Measurements from ENCODE around the gene PGAM5. TPM values are rescaled to one million over a fixed set of nuclear protein-coding genes. Genes with fewer than 3 reads are reported as not detected.

PGAM5 gene
- total RNA-seq, 4 donors from 2014 or later, result 16.7 to 43.6 (median 25.4) TPM

GRCh38 chr12:132711080-132711843 lies 620 bp downstream of the PGAM5 start:
- DNase-seq, result peak; percentile 33
- intact Hi-C loops (cut with DNase I; ENCODE audit: low total_unique reads), result no loop called here
- no peaks in the 10 kb centered on the region for H3K27me3 ChIP-seq
- H3K4me1 ChIP-seq, result peaks cover 7 to 24% (median 16%) of the 10 kb centered on the region in 4 donors
- WGBS, 2 donors (ENCODE audit: low coverage in 1 of 2), result 10 to 55% methylated on average over 6 to 38 of the region's 59 CpGs
- H3K9me3 ChIP-seq, result no peaks in the 10 kb centered on the region
- TF ChIP-seq POLR2AphosphoS5 (IDR thresholded peaks at IDR 0.05) (no peak), CTCF (IDR thresholded peaks at IDR 0.05) (no peak), POLR2A (IDR thresholded peaks at IDR 0.05) (no peak), EP300 (IDR thresholded peaks at IDR 0.05; ENCODE audit: low read depth) (no peak)
- peak overlapping the region; percentile 84 to 94 (median 92) for H3K4me3 ChIP-seq
- H3K36me3 ChIP-seq, result peaks cover 0 to 8% (median 0%) of the 10 kb centered on the region in 4 donors
- in situ Hi-C loops (cut with MboI; ENCODE audit: low pct_ligation_motif_present in 1 of 4, low pct_unique_long_range_greater_than_20kb in 1 of 4, low sequenced_read_pairs in 3 of 4), result no loop called here
- peak overlapping the region; percentile 82 to 91 (median 84) for H3K27ac ChIP-seq

DNA sequence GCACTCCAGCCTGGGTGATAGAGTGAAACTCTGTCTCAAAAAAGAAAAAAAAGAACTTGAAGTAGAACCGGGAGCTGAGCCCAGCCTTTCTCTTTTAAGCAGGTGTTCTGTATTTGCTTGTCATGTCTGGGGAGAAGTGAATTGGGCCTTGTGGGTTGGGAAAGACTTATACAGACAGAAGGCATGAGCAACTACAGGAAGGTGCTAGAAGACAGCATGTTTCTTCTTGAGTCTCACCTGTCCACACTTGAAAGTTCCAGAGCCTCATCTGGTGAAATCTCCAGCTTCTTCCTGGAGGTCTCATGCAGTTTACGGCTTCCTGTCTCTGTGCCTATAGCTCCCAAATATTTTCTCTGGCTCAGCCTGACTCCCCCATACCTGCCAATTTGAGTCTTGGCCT lies 2.5 kb downstream of the PGAM5 start:
- Histone ChIP-seq H3K36me3 (peaks cover 0 to 8% (median 3%) of the 10 kb centered on the region in 4 donors), H3K27me3 (no peaks in the 10 kb centered on the region), H3K9me3 (no peaks in the 10 kb centered on the region), H3K4me1 (peaks cover 7 to 24% (median 16%) of the 10 kb centered on the region in 4 donors), H3K27ac (no peak overlapping the region), H3K4me3 (no peak overlapping the region)
- 20 to 70% methylated on average over 1 to 2 of the region's 2 CpGs for WGBS, 2 donors (ENCODE audit: low coverage in 1 of 2)
- TF ChIP-seq CTCF (IDR thresholded peaks at IDR 0.05) (no peak), EP300 (IDR thresholded peaks at IDR 0.05; ENCODE audit: low read depth) (no peak), POLR2A (IDR thresholded peaks at IDR 0.05) (no peak), POLR2AphosphoS5 (IDR thresholded peaks at IDR 0.05) (no peak)
- in situ Hi-C loops (cut with MboI; ENCODE audit: low pct_ligation_motif_present in 1 of 4, low pct_unique_long_range_greater_than_20kb in 1 of 4, low sequenced_read_pairs in 3 of 4), result no loop called here
- intact Hi-C loops (cut with DNase I; ENCODE audit: low total_unique reads), result no loop called here
- no peak for DNase-seq

DNA sequence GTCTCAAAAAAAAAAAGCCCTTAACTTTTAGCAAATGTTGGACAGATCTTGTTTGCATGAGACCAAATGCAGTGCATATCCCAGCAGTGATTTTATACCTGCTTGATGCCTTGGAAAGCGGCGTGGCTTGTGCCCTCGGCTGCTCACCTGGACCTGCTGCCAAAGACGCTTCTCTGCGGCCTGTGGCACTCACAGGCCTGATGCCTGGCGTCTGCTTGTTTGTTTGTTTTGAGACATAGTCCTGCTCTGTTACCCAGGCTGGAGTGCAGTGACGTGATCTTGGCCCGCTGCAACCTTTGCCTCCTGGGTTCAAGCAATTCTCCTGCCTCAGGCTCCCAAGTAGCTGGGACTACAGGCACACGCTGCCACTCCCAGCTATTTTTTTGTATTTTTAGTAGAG lies 5.2 kb downstream of the PGAM5 start:
- in situ Hi-C loops (cut with MboI; ENCODE audit: low pct_ligation_motif_present in 1 of 4, low pct_unique_long_range_greater_than_20kb in 1 of 4, low sequenced_read_pairs in 3 of 4), result no loop called here
- 96% methylated on average over 9 of the region's 9 CpGs; no CpG with 5 or more reads in 1 of the 2 donors for WGBS, 2 donors (ENCODE audit: low coverage in 1 of 2)
- DNase-seq, result no peak
- H3K4me3 ChIP-seq, result no peak overlapping the region
- no peaks in the 10 kb centered on the region for H3K9me3 ChIP-seq
- H3K4me1 ChIP-seq, result peaks cover 7 to 17% (median 11%) of the 10 kb centered on the region in 4 donors
- H3K27ac ChIP-seq, result no peak overlapping the region
- H3K27me3 ChIP-seq, result no peaks in the 10 kb centered on the region
- peaks cover 0 to 15% (median 5%) of the 10 kb centered on the region in 4 donors for H3K36me3 ChIP-seq
- intact Hi-C loops (cut with DNase I; ENCODE audit: low total_unique reads), result no loop called here
- TF ChIP-seq POLR2A (IDR thresholded peaks at IDR 0.05) (no peak), POLR2AphosphoS5 (IDR thresholded peaks at IDR 0.05) (no peak), EP300 (IDR thresholded peaks at IDR 0.05; ENCODE audit: low read depth) (no peak), CTCF (IDR thresholded peaks at IDR 0.05) (no peak)

DNA sequence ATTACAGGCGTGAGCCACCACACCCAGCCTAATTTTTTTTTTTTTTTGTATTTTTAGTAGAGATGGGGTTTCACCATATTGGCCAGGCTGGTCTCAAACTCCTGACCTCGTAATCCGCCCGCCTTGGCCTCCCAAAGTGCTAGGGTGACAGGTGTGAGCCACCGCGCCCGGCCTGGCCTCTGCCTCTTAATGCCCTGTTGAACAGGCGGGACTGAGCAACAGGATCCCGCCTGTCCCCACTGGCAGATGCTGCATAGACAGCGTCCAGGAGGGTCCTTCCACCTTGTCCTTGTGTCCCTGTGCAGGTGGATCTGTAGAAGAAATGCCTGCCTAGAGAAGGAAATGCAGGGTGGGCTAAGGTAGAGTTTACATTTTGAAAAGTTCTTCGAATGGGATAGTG lies 5.7 kb downstream of the PGAM5 start:
- Histone ChIP-seq H3K27ac (no peak overlapping the region), H3K36me3 (peaks cover 0 to 19% (median 7%) of the 10 kb centered on the region in 4 donors), H3K4me3 (no peak overlapping the region), H3K9me3 (no peaks in the 10 kb centered on the region), H3K27me3 (no peaks in the 10 kb centered on the region), H3K4me1 (peaks cover 6 to 16% (median 9%) of the 10 kb centered on the region in 4 donors)
- 90% methylated on average over 11 of the region's 11 CpGs; no CpG with 5 or more reads in 1 of the 2 donors for WGBS, 2 donors (ENCODE audit: low coverage in 1 of 2)
- DNase-seq, result no peak
- no peak for TF ChIP-seq POLR2A (IDR thresholded peaks at IDR 0.05)
- TF ChIP-seq POLR2AphosphoS5 (IDR thresholded peaks at IDR 0.05), result no peak
- TF ChIP-seq EP300 (IDR thresholded peaks at IDR 0.05; ENCODE audit: low read depth), result no peak
- TF ChIP-seq CTCF (IDR thresholded peaks at IDR 0.05), result no peak
- intact Hi-C loops (cut with DNase I; ENCODE audit: low total_unique reads), result no loop called here
- in situ Hi-C loops (cut with MboI; ENCODE audit: low pct_ligation_motif_present in 1 of 4, low pct_unique_long_range_greater_than_20kb in 1 of 4, low sequenced_read_pairs in 3 of 4), result no loop called here

Measured in transverse colon (tissue), 4 donors.